HCT116 (cell line): ENCODE data around the gene KIAA0232. TPM values are rescaled to one million over a fixed set of nuclear protein-coding genes. Genes with fewer than 3 reads are reported as not detected.

Experiments
- ATAC-seq: fragments of 200-7000 bp; cut with Tn5 transposase; 2 replicates; pipeline ENCODE4 v1.9.1; 2020; ENCODE audit warnings: mild to moderate bottlenecking, moderate library complexity
- BruUV-seq: library from RNA; stranded (reverse); fragments of 400-500 nt; replicated peaks from 2 replicates; lab custom pipeline; 2021; lab: Mats Ljungman, UMichigan
- CTCF ChIA-PET: fragments of 300-600 bp; sonication (Branson Sonifier 250); formaldehyde crosslinking; loops from one replicate; lab custom pipeline; 2021; ENCODE audit warnings: antibody characterized with exemption; lab: Charles Lee
- POLR2A ChIA-PET: fragments of 300-600, 350-600 bp; sonication (Branson Sonifier 250); formaldehyde crosslinking; loops from one replicate; lab custom pipeline; 2021; ENCODE audit warnings: antibody characterized with exemption; lab: Charles Lee
- RAD21 ChIA-PET, 2 experiments: fragments of 300-600 bp; sonication (Branson Sonifier 250); formaldehyde crosslinking; loops; one replicate each; lab custom pipeline; 2023; ENCODE audit warnings: low total read pairs in 2 of 2; ENCODE audit not compliant: uncharacterized antibody in 2 of 2, unreplicated experiment in 2 of 2, low non-redundant PET in 1 of 2; lab: Charles Lee
- DNase-seq: peaks from one replicate; pipeline ENCODE4 v3.0.0-alpha.2; 2010; ENCODE audit warnings: low read depth, low spot score
- H2AFZ ChIP-seq: fragments of 200-600 bp; shearing (Covaris generic), sonication (generic); 2 replicates; pipeline ENCODE4 v1.6.1; 2017; ENCODE audit warnings: low read depth, mixed run types, mixed read lengths, antibody characterized with exemption, low read length; ENCODE audit not compliant: poor library complexity, severe bottlenecking
- H3K27ac ChIP-seq: 2 replicates; pipeline ENCODE4 v1.5.1; 2012; ENCODE audit warnings: low read depth, low read length
- H3K27me3 ChIP-seq: fragments of 200-600 bp; sonication (generic); 2 replicates; pipeline ENCODE4 v1.6.1; 2016; ENCODE audit warnings: mixed run types, low read length, mixed read lengths; ENCODE audit not compliant: insufficient read depth
- H3K36me3 ChIP-seq, 2 experiments: fragments of 200-500 bp in 1 of 2; fragments of 200-600 bp in 1 of 2; sonication (Bioruptor generic) in 1 of 2; sonication (generic) in 1 of 2; 2 replicates each; pipeline versions ENCODE4 v1.5.1 to v1.6.1; 2014 to 2016; ENCODE audit warnings: low read length in 2 of 2, inconsistent platforms in 1 of 2, mixed read lengths in 1 of 2, mixed run types in 1 of 2; ENCODE audit not compliant: insufficient read depth in 2 of 2, control insufficient read depth in 1 of 2
- H3K4me1 ChIP-seq, 2 experiments: fragments of 200-600 bp in 1 of 2; sonication (generic) in 1 of 2; 2 replicates each; pipeline versions ENCODE4 v1.5.1 to v1.6.1; 2012 to 2017; ENCODE audit warnings: low read length in 2 of 2, inconsistent platforms in 1 of 2, mild to moderate bottlenecking in 1 of 2, mixed read lengths in 1 of 2, mixed run types in 1 of 2, moderate library complexity in 1 of 2; ENCODE audit not compliant: insufficient read depth in 2 of 2, control insufficient read depth in 1 of 2
- H3K4me2 ChIP-seq: fragments of 200-600 bp; sonication (generic); 2 replicates; pipeline ENCODE4 v1.6.1; 2017; ENCODE audit warnings: mixed run types, low read length, mixed read lengths
- H3K4me3 ChIP-seq, 2 experiments: fragments of 200-600 bp in 1 of 2; sonication (generic) in 1 of 2; replicated peaks in 1 of 2; 2 replicates each; pipeline ENCODE4 v1.5.1; 2011 to 2016; ENCODE audit warnings: low read length in 2 of 2, control low read depth in 1 of 2, low read depth in 1 of 2, mild to moderate bottlenecking in 1 of 2, mixed read lengths in 1 of 2, mixed run types in 1 of 2
- H3K79me2 ChIP-seq: fragments of 200-600 bp; sonication (generic); 2 replicates; pipeline ENCODE4 v1.6.1; 2017; ENCODE audit warnings: mild to moderate bottlenecking, mixed run types, low read length, moderate library complexity, mixed read lengths; ENCODE audit not compliant: insufficient read depth
- H3K9ac ChIP-seq: fragments of 200-600 bp; sonication (generic); 2 replicates; pipeline ENCODE4 v1.6.1; 2016; ENCODE audit warnings: low read length, mixed read lengths
- H3K9me2 ChIP-seq: fragments of 200-600 bp; sonication (generic), shearing (Covaris generic); 2 replicates; pipeline ENCODE4 v1.6.1; 2017; ENCODE audit warnings: mixed run types, mild to moderate bottlenecking, moderate library complexity; ENCODE audit not compliant: insufficient read depth
- H3K9me3 ChIP-seq, 2 experiments: fragments of 200-500 bp in 1 of 2; fragments of 200-600 bp in 1 of 2; sonication (Bioruptor generic) in 1 of 2; sonication (generic) in 1 of 2; 2 replicates each; pipeline ENCODE4 v1.6.1; 2014 to 2017; ENCODE audit warnings: low read length in 2 of 2, mixed read lengths in 2 of 2, inconsistent platforms in 1 of 2, low read depth in 1 of 2, mild to moderate bottlenecking in 1 of 2, mixed run types in 1 of 2, moderate library complexity in 1 of 2; ENCODE audit not compliant: control insufficient read depth in 1 of 2, insufficient read depth in 1 of 2
- H4K20me1 ChIP-seq: fragments of 200-600 bp; sonication (generic), shearing (Covaris generic); 2 replicates; pipeline ENCODE4 v1.6.1; 2017; ENCODE audit warnings: mixed run types, mild to moderate bottlenecking, moderate library complexity; ENCODE audit not compliant: insufficient read depth
- CEBPB ChIP-seq: IDR thresholded peaks from 2 replicates; pipeline ENCODE4 v1.6.1; 2012; ENCODE audit warnings: low read depth
- CTCF ChIP-seq, 3 experiments: fragments of 200-600 bp in 1 of 3; sonication (generic) in 1 of 3; IDR thresholded peaks in 2 of 3; conservative IDR thresholded peaks in 1 of 3; 2 replicates each; pipeline ENCODE4 v1.5.1; 2012 to 2017; ENCODE audit warnings: low read depth in 2 of 3, low read length in 2 of 3, antibody characterized with exemption in 1 of 3, borderline replicate concordance in 1 of 3, control low read depth in 1 of 3, mild to moderate bottlenecking in 1 of 3, mixed read lengths in 1 of 3, mixed run types in 1 of 3, moderate library complexity in 1 of 3; ENCODE audit not compliant: insufficient read depth in 1 of 3
- EGR1 ChIP-seq: IDR thresholded peaks from 2 replicates; pipeline ENCODE4 v1.6.1; 2012; ENCODE audit warnings: low read depth
- EZH2 ChIP-seq: fragments of 200-600 bp; sonication (generic); IDR thresholded peaks from 2 replicates; pipeline ENCODE4 v1.6.1; 2017; ENCODE audit warnings: antibody characterized with exemption, mixed run types
- EZH2phosphoT487 ChIP-seq: fragments of 200-600 bp; IDR thresholded peaks from 2 replicates; pipeline ENCODE4 v1.6.1; 2018; ENCODE audit warnings: antibody characterized with exemption, borderline replicate concordance
- FOSL1 ChIP-seq: IDR thresholded peaks from 2 replicates; pipeline ENCODE4 v1.6.1; 2012; ENCODE audit warnings: low read depth
- JUND ChIP-seq: IDR thresholded peaks from 2 replicates; pipeline ENCODE4 v1.6.1; 2012
- MAX ChIP-seq: IDR thresholded peaks from 2 replicates; pipeline ENCODE4 v1.6.1; 2012
- POLR2A ChIP-seq: IDR thresholded peaks from 2 replicates; pipeline ENCODE4 v1.7.0; 2011; ENCODE audit warnings: borderline replicate concordance; ENCODE audit not compliant: insufficient read depth, insufficient read length; ENCODE audit errors: extremely low read depth
- POLR2AphosphoS5 ChIP-seq: IDR thresholded peaks from 2 replicates; pipeline ENCODE4 v1.6.1; 2011; ENCODE audit warnings: mild to moderate bottlenecking, low read depth, low read length, moderate library complexity
- SIN3A ChIP-seq: IDR thresholded peaks from 2 replicates; pipeline ENCODE4 v1.6.1; 2012; ENCODE audit warnings: low read depth
- SP1 ChIP-seq: IDR thresholded peaks from 2 replicates; pipeline ENCODE4 v1.6.1; 2012; ENCODE audit warnings: low read depth
- SRF ChIP-seq: IDR thresholded peaks from 2 replicates; pipeline ENCODE4 v1.6.1; 2012; ENCODE audit warnings: low read depth
- ZFX ChIP-seq: fragments of 450-650 bp; IDR thresholded peaks from 2 replicates; pipeline ENCODE4 v1.6.1; 2017
- ZNF274 ChIP-seq: fragments of 200-500 bp; sonication (Bioruptor generic); IDR thresholded peaks from 2 replicates; pipeline ENCODE4 v1.6.1; 2014; ENCODE audit warnings: mild to moderate bottlenecking, low read depth, low read length, inconsistent platforms
- intact Hi-C: fragments of 100-400 bp; cut with micrococcal nuclease; formaldehyde crosslinking; loops from 2 replicates; pipeline ENCODE4 v1.10.0; 2022
- total RNA-seq: library from RNA; stranded (reverse); gene quantifications from one replicate; pipeline ENCODE4 v1.2.1, GENCODE V29; 2021; ENCODE audit not compliant: unreplicated experiment
- TF ChIP-seq, protein P1 (sequence below): IDR thresholded peaks from 2 replicates; pipeline ENCODE4 v1.6.1; 2012
- TF ChIP-seq, protein P2 (sequence below): IDR thresholded peaks from 2 replicates; pipeline ENCODE4 v1.6.1; 2012; ENCODE audit warnings: low read depth

Gene KIAA0232
- total RNA-seq, 1 experiment from 2014 or later, result 18.1 TPM

DNA sequence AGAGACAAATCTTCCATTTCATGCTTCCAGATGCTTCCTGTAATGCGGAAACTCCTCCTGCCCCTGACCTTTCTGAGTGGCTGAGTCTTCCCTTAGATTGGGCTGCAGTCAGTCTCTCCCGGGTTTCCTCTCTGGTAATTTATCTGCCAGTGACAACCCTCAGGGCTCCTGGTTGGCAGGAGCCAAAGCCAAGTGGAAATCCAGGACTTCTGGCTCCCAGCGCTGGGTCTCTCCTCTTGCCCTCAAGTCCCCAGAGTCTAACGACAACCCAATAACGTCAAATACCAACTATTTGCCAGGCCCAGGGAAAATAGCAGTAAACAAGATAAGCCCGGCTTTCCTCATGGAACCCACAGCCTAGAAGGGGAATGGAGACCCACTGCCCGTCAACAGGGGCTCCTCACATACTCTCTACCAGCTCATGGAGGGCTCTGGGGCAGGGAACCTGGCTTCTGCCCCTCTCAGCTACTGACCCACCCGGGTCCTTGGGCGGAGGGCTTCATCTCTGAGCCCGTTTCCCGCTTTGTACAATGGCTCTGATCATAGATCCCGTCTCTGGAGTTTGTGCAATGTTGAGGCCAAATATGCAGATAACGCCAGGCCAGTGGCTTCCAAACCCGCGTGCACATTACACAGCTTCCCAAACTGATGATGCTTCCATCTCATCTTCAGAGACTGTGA is 126.0 kb downstream of the KIAA0232 start:
- peak overlapping the region; percentile 60 to 88 for H3K4me3 ChIP-seq
- peak overlapping the region; percentile 95 for H3K27ac ChIP-seq
- intact Hi-C loops, result loop anchor here (5.0 kb wide), 1 partner anchor 79 kb away; no protein-coding TSS in a partner anchor
- H3K9me2 ChIP-seq, result no peaks in the 10 kb centered on the region
- peak overlapping the region; percentile 83 for H3K9ac ChIP-seq
- H4K20me1 ChIP-seq, result no peaks in the 10 kb centered on the region
- H3K4me2 ChIP-seq, result peak overlapping the region; percentile 100
- CTCF ChIA-PET, result interaction anchor here (0.7 to 2.9 kb wide), 7 partner anchors 9 to 658 kb away, joined by 3 to 11 read pairs (median 5); partner anchors contain the start of gene TADA2B
- H3K27me3 ChIP-seq, result no peaks in the 10 kb centered on the region
- H3K4me1 ChIP-seq, result peaks cover 11 to 35% of the 10 kb centered on the region in 2 experiments
- DNase-seq (no peak), ATAC-seq (no peak)
- no peaks in the 10 kb centered on the region for H3K9me3 ChIP-seq
- POLR2A ChIA-PET, result interaction anchor here (1.1 to 1.5 kb wide), 2 partner anchors 135 to 199 kb away, joined by 3 to 5 read pairs; partner anchors contain the start of genes MRFAP1L1 and TADA2B
- RAD21 ChIA-PET, result interaction anchor here (1.0 to 1.2 kb wide), 2 partner anchors 165 to 173 kb away, joined by 3 read pairs; no protein-coding TSS in a partner anchor
- H3K36me3 ChIP-seq, result no peaks in the 10 kb centered on the region
- BruUV-seq, result TSS peak; percentile 86
- H2AFZ ChIP-seq, result peak overlapping the region; percentile 35
- peaks cover 23% of the 10 kb centered on the region for H3K79me2 ChIP-seq
- TF ChIP-seq ZNF274 (no peak), FOSL1 (no peak), SRF (no peak), EGR1 (no peak), EZH2phosphoT487 (no peak), EZH2 (no peak), POLR2A (no peak), ZFX (no peak), POLR2AphosphoS5 (no peak), SP1 (no peak), CTCF (IDR thresholded peaks at IDR 0.05 in 2 of 3, conservative IDR thresholded peaks at IDR 0.05 in 1 of 3; ENCODE audit: borderline replicate concordance in 1 of 3, insufficient read depth in 1 of 3, low read depth in 2 of 3, low read length in 2 of 3) (no peak), MAX (no peak), CEBPB (no peak), SIN3A (no peak), JUND (no peak)
- TF ChIP-seq, protein P1, sequence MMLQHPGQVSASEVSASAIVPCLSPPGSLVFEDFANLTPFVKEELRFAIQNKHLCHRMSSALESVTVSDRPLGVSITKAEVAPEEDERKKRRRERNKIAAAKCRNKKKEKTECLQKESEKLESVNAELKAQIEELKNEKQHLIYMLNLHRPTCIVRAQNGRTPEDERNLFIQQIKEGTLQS, result no peak
- TF ChIP-seq, protein P2, sequence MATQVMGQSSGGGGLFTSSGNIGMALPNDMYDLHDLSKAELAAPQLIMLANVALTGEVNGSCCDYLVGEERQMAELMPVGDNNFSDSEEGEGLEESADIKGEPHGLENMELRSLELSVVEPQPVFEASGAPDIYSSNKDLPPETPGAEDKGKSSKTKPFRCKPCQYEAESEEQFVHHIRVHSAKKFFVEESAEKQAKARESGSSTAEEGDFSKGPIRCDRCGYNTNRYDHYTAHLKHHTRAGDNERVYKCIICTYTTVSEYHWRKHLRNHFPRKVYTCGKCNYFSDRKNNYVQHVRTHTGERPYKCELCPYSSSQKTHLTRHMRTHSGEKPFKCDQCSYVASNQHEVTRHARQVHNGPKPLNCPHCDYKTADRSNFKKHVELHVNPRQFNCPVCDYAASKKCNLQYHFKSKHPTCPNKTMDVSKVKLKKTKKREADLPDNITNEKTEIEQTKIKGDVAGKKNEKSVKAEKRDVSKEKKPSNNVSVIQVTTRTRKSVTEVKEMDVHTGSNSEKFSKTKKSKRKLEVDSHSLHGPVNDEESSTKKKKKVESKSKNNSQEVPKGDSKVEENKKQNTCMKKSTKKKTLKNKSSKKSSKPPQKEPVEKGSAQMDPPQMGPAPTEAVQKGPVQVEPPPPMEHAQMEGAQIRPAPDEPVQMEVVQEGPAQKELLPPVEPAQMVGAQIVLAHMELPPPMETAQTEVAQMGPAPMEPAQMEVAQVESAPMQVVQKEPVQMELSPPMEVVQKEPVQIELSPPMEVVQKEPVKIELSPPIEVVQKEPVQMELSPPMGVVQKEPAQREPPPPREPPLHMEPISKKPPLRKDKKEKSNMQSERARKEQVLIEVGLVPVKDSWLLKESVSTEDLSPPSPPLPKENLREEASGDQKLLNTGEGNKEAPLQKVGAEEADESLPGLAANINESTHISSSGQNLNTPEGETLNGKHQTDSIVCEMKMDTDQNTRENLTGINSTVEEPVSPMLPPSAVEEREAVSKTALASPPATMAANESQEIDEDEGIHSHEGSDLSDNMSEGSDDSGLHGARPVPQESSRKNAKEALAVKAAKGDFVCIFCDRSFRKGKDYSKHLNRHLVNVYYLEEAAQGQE, result no peak
